ENCODE data around the gene DOK5. TPM values are rescaled to one million over a fixed set of nuclear protein-coding genes. Genes with fewer than 3 reads are reported as not detected.

Gene DOK5
- total RNA-seq, 2 donors from 2014 or later, result 0.14 to 1.2 TPM

- TF ChIP-seq POLR2AphosphoS5 (IDR thresholded peaks at IDR 0.05), result no peak
- no peak for TF ChIP-seq CTCF (IDR thresholded peaks at IDR 0.05)
- TF ChIP-seq POLR2A (IDR thresholded peaks at IDR 0.05), result no peak
- no peak overlapping the region for H3K4me3 ChIP-seq
- no peaks in the 10 kb centered on the region for H3K27me3 ChIP-seq (replicated peaks; ENCODE audit: insufficient read depth)
- DNase-seq (ENCODE audit: low spot score), result no peak
- no peak overlapping the region for H3K27ac ChIP-seq
- H3K36me3 ChIP-seq, result no peaks in the 10 kb centered on the region
- intact Hi-C loops (cut with DNase I), result no loop called here
- no peaks in the 10 kb centered on the region for H3K9me3 ChIP-seq
- H3K4me1 ChIP-seq (replicated peaks), result no peaks in the 10 kb centered on the region
Observed at GRCh38 chr20:54554006-54554405, 78.6 kb downstream of the DOK5 start.

- Histone ChIP-seq H3K36me3 (no peaks in the 10 kb centered on the region), H3K27ac (no peak overlapping the region), H3K4me3 (no peak overlapping the region), H3K4me1 (replicated peaks) (no peaks in the 10 kb centered on the region), H3K9me3 (no peaks in the 10 kb centered on the region), H3K27me3 (replicated peaks; ENCODE audit: insufficient read depth) (no peaks in the 10 kb centered on the region)
- TF ChIP-seq POLR2AphosphoS5 (IDR thresholded peaks at IDR 0.05), result no peak
- TF ChIP-seq CTCF (IDR thresholded peaks at IDR 0.05), result no peak
- TF ChIP-seq POLR2A (IDR thresholded peaks at IDR 0.05), result no peak
- WGBS, result 64% methylated on average over 3 of the region's 3 CpGs
- intact Hi-C loops (cut with DNase I), result no loop called here
- DNase-seq (ENCODE audit: low spot score), result no peak
Observed at GRCh38 chr20:54555150-54555549, 79.8 kb downstream of the DOK5 start.

DNA sequence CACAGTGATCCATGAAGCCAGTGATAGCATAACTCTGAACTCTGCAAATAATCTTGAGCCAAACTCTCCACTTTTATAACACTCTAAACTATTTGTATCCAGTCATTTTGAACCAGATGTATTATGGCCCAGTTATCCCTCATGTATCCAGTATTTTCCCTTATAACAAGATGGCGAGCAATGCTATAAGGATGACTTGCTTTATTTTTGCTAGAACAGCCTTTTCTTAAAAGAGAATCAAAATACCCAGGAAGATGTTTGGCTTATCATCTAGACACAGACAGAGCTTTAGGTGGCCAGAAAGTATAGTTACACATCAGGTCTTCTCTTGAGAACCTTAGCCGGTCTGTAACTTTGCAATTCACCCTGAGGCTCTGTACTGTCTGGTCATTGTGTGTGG lies 81.0 kb downstream of the DOK5 start:
- Histone ChIP-seq H3K36me3 (no peaks in the 10 kb centered on the region), H3K4me3 (no peak overlapping the region), H3K27ac (no peak overlapping the region), H3K27me3 (replicated peaks; ENCODE audit: insufficient read depth) (no peaks in the 10 kb centered on the region), H3K9me3 (no peaks in the 10 kb centered on the region), H3K4me1 (replicated peaks) (no peaks in the 10 kb centered on the region)
- 97% methylated on average over 2 of the region's 2 CpGs for WGBS
- no peak for TF ChIP-seq POLR2A (IDR thresholded peaks at IDR 0.05)
- no peak for DNase-seq (ENCODE audit: low spot score)
- intact Hi-C loops (cut with DNase I), result no loop called here

DNA sequence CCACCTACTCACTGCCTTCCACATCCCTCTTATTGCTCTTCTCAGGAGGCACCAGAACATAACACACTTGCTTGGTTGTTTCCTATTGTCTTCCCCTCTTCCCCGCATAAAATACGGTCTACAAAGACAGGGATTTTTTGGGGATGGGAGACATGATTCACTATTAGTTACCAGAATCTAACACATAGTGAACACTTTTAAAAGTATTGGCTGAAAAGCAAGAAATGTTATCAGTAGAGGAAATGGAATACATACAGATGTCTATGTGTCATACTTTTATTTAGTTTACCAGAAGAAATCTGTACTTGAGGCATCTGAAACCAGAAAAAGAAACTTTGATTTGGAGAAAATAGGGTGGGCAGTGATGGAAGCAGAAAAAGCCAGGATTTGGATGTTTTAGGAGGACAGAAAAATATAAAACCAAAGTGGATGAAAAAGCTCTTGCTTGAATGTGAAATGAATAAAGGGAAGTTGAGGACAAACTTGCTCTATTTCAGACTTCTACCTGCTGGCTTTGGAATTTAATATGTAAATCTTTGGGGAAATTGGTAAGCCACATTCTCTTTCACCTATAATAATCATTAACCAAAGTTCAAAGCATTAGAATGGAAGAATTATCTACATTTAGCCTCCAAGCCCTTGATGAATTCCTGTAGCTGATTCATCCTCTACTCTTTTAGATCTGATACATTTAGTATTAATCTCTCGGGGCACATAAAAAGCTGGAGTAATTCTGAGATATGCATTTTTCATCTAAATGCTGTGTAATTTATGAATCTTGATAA lies 82.6 kb downstream of the DOK5 start:
- Histone ChIP-seq H3K4me3 (no peak overlapping the region), H3K9me3 (no peaks in the 10 kb centered on the region), H3K4me1 (replicated peaks) (no peaks in the 10 kb centered on the region), H3K27me3 (replicated peaks; ENCODE audit: insufficient read depth) (no peaks in the 10 kb centered on the region), H3K36me3 (no peaks in the 10 kb centered on the region), H3K27ac (no peak overlapping the region)
- TF ChIP-seq POLR2AphosphoS5 (IDR thresholded peaks at IDR 0.05) (no peak), CTCF (IDR thresholded peaks at IDR 0.05) (no peak), POLR2A (IDR thresholded peaks at IDR 0.05) (no peak)
- 85% methylated on average over 3 of the region's 3 CpGs for WGBS
- intact Hi-C loops (cut with DNase I), result no loop called here
- no peak for DNase-seq (ENCODE audit: low spot score)

GRCh38 chr20:54559890-54560289 lies 84.5 kb downstream of the DOK5 start:
- Histone ChIP-seq H3K27me3 (replicated peaks; ENCODE audit: insufficient read depth) (no peaks in the 10 kb centered on the region), H3K27ac (no peak overlapping the region), H3K4me1 (replicated peaks) (no peaks in the 10 kb centered on the region), H3K9me3 (no peaks in the 10 kb centered on the region), H3K36me3 (no peaks in the 10 kb centered on the region), H3K4me3 (no peak overlapping the region)
- DNase-seq (ENCODE audit: low spot score), result no peak
- intact Hi-C loops (cut with DNase I), result no loop called here
- TF ChIP-seq POLR2A (IDR thresholded peaks at IDR 0.05), result no peak
- no peak for TF ChIP-seq POLR2AphosphoS5 (IDR thresholded peaks at IDR 0.05)
- TF ChIP-seq CTCF (IDR thresholded peaks at IDR 0.05), result no peak
- 72% methylated on average over 3 of the region's 3 CpGs for WGBS

Measured in prostate gland (tissue), 2 donors.